GM12878 (cell line): ENCODE data around the gene GMIP.

ENCODE experiments used
- BACH1 ChIP-seq: fragments of 450-650 bp; IDR thresholded peaks from 2 replicates; pipeline ENCODE4 v1.6.1; 2017; ENCODE audit warnings: mild to moderate bottlenecking, borderline replicate concordance
- CTCF ChIP-seq, 3 experiments: IDR thresholded peaks in 2 of 3; conservative IDR thresholded peaks in 1 of 3; 2 replicates each; pipeline ENCODE4 v1.5.1; 2011; ENCODE audit warnings: low read depth in 3 of 3, low read length in 3 of 3, mild to moderate bottlenecking in 3 of 3, control low read depth in 2 of 3, moderate library complexity in 2 of 3, inconsistent platforms in 1 of 3, mixed read lengths in 1 of 3; ENCODE audit not compliant: control insufficient read depth in 2 of 3, insufficient read depth in 1 of 3; ENCODE audit errors: extremely low read depth in 1 of 3
- EP300 ChIP-seq, 2 experiments: fragments of 150-350 bp in 1 of 2; IDR thresholded peaks; 2 replicates each; pipeline ENCODE4 v1.6.1; 2011 to 2012; ENCODE audit warnings: low read depth in 2 of 2, low read length in 2 of 2, borderline replicate concordance in 1 of 2, improper control_type of control experiment in 1 of 2, inconsistent platforms in 1 of 2; ENCODE audit not compliant: control insufficient read depth in 1 of 2
- EZH2 ChIP-seq: IDR thresholded peaks from 2 replicates; pipeline ENCODE4 v1.6.1; 2012; ENCODE audit warnings: low read depth, mild to moderate bottlenecking, control low read depth, inconsistent platforms, low read length, borderline replicate concordance; ENCODE audit not compliant: control insufficient read depth
- JUND ChIP-seq: IDR thresholded peaks from 2 replicates; pipeline ENCODE4 v1.6.1; 2012; ENCODE audit warnings: low read depth, mild to moderate bottlenecking, low read length, improper control_type of control experiment, moderate library complexity
- MXI1 ChIP-seq: fragments of 150-350 bp; IDR thresholded peaks from 2 replicates; pipeline ENCODE4 v1.6.1; 2011; ENCODE audit warnings: low read depth, mild to moderate bottlenecking, inconsistent platforms, low read length, improper control_type of control experiment
- NBN ChIP-seq: fragments of 450-650 bp; IDR thresholded peaks from 2 replicates; pipeline ENCODE4 v1.6.1; 2016
- NFXL1 ChIP-seq: fragments of 450-650 bp; IDR thresholded peaks from 2 replicates; pipeline ENCODE4 v1.6.1; 2017; ENCODE audit warnings: antibody characterized with exemption, mild to moderate bottlenecking, borderline replicate concordance
- NR2C2 ChIP-seq: IDR thresholded peaks from 2 replicates; pipeline ENCODE4 v1.6.1; 2011; ENCODE audit warnings: borderline replicate concordance, low read depth; ENCODE audit not compliant: control insufficient read depth, insufficient read length
- POLR2A ChIP-seq: IDR thresholded peaks from 2 replicates; pipeline ENCODE4 v1.6.1; 2011; ENCODE audit warnings: low read depth, mild to moderate bottlenecking, low read length
- RFX5 ChIP-seq: IDR thresholded peaks from 2 replicates; pipeline ENCODE4 v1.6.1; 2011; ENCODE audit warnings: low read depth, low read length, improper control_type of control experiment
- SRF ChIP-seq, 2 experiments: IDR thresholded peaks; 2 replicates each; pipeline ENCODE4 v1.6.1; 2011; ENCODE audit warnings: low read depth in 2 of 2, low read length in 2 of 2, mild to moderate bottlenecking in 1 of 2, moderate library complexity in 1 of 2

- TF ChIP-seq POLR2A = no peak
- TF ChIP-seq JUND = no peak
- TF ChIP-seq EZH2 = no peak
- TF ChIP-seq CTCF (IDR thresholded peaks at IDR 0.05 in 2 of 3, conservative IDR thresholded peaks at IDR 0.05 in 1 of 3; ENCODE audit: control insufficient read depth in 2 of 3, extremely low read depth in 1 of 3, insufficient read depth in 1 of 3, low read depth in 3 of 3, low read length in 3 of 3) = no peak
- TF ChIP-seq SRF (IDR thresholded peaks at IDR 0.05; ENCODE audit: low read depth in 2 of 2, low read length in 2 of 2) = no peak
- TF ChIP-seq NR2C2 = no peak
- TF ChIP-seq EP300 (IDR thresholded peaks at IDR 0.05; ENCODE audit: borderline replicate concordance in 1 of 2, control insufficient read depth in 1 of 2, low read depth in 2 of 2, low read length in 2 of 2) = no peak
- TF ChIP-seq MXI1 = no peak
- TF ChIP-seq BACH1 = no peak
- TF ChIP-seq NBN = no peak
- no peak for TF ChIP-seq RFX5
- TF ChIP-seq NFXL1 = no peak
Measured at GRCh38 chr19:19623383-19623782, 20.1 kb downstream of the GMIP start.
